Esophagus squamous epithelium (tissue), 5 donors: ENCODE data around the gene SENP7. TPM values are rescaled to one million over a fixed set of nuclear protein-coding genes. Genes with fewer than 3 reads are reported as not detected.
A peak's percentile ranks its signal among the peaks of the same experiment; 100 is the strongest.
"Not testable (repeated sequence)": the region's sequence is repeated elsewhere in the genome, so short reads cannot be mapped to it uniquely, and the experiment has no call there.

ENCODE experiments used
- DNase-seq: peaks from one replicate; lab custom pipeline; 2025; lab: John Stamatoyannopoulos, UW
- H3K27ac ChIP-seq, 4 donors: fragments of 200-600 bp; sonication (generic); one replicate each; pipeline ENCODE4 v1.5.1; 2016 to 2019; ENCODE audit warnings: mild to moderate bottlenecking in 1 of 4
- H3K27me3 ChIP-seq, 4 donors: fragments of 200-600 bp; sonication (generic); 1 replicate in 3 of 4; 2 replicates in 1 of 4; pipeline versions ENCODE4 v1.5.1 to v1.6.0; 2017 to 2021; ENCODE audit warnings: antibody characterized with exemption in 1 of 4
- H3K36me3 ChIP-seq, 3 donors: fragments of 200-600 bp; sonication (generic); one replicate each; pipeline ENCODE4 v1.5.1; 2016 to 2019
- H3K4me1 ChIP-seq, 3 donors: fragments of 200-600 bp; sonication (generic); one replicate each; pipeline ENCODE4 v1.5.1; 2017 to 2019
- H3K4me3 ChIP-seq, 4 donors: fragments of 200-600 bp; sonication (generic); 1 replicate in 3 of 4; 2 replicates in 1 of 4; pipeline ENCODE4 v1.5.1; 2016 to 2019; ENCODE audit warnings: mild to moderate bottlenecking in 2 of 4, moderate library complexity in 1 of 4
- H3K9me3 ChIP-seq, 3 donors: fragments of 200-600 bp; sonication (generic); one replicate each; pipeline ENCODE4 v1.5.1; 2016 to 2019
- CTCF ChIP-seq, 6 experiments: fragments of 450-650 bp in 4 of 6; fragments of 200-600 bp in 2 of 6; sonication (generic) in 2 of 6; IDR thresholded peaks; one replicate each; pipeline ENCODE4 v1.5.1; 2016 to 2019; ENCODE audit warnings: antibody characterized with exemption in 6 of 6, mild to moderate bottlenecking in 4 of 6, moderate library complexity in 4 of 6
- POLR2A ChIP-seq, 4 donors: fragments of 450-650 bp; IDR thresholded peaks; one replicate each; pipeline ENCODE4 v1.6.1; 2017; ENCODE audit warnings: antibody characterized with exemption in 4 of 4, mild to moderate bottlenecking in 4 of 4, moderate library complexity in 3 of 4
- whole genome bisulfite sequencing, 2 donors: methylation state at CpG; one replicate each; pipeline ENCODE4 v1.1.5; 2018; 5-methylcytosine and 5-hydroxymethylcytosine counted together
- intact Hi-C: fragments of 100-400 bp; cut with DNase I; formaldehyde crosslinking; loops from one replicate; pipeline ENCODE4 v1.15.0; 2022
- total RNA-seq, 4 donors: library from RNA; depleted of rRNA; stranded (reverse); fragments of >200 nt; gene quantifications; one replicate each; pipeline ENCODE4 v1.1.0, GENCODE V29; 2016
- donor health status: DM: yes; HTN: yes; CAD: no.

SENP7 gene
- total RNA-seq, 4 donors from 2014 or later: 6.0 to 18.9 (median 9.5) TPM

DNA sequence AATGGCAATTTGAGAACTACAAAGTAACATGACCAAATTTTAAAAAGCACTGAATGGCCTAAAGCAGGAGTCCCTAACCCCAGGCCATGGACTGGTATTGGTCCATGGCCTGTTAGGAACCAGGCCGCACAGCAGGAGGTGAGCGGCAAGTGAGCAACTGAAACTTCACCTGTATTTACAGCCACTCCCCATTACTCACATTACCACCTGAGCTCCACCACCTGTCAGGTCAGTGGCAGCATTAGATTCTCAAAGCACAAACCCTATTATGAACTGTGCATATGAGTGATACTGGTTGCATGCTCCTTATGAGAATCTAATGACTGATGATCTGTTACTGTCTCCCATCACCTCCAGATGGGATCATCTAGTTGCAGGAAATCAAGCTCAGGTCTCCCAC is 48.8 kb downstream of the SENP7 start:
- WGBS, 2 donors: 87 to 88% methylated on average over 2 of the region's 2 CpGs
- no peak for TF ChIP-seq POLR2A (IDR thresholded peaks at IDR 0.05)
- no peak for TF ChIP-seq CTCF (IDR thresholded peaks at IDR 0.05)
- intact Hi-C loops: no loop called here
- Histone ChIP-seq H3K4me1 (peaks cover 0 to 6% (median 0%) of the 10 kb centered on the region in 3 donors), H3K27me3 (no peaks in the 10 kb centered on the region), H3K27ac (peak overlapping the region in 1 of 4 donors; percentile 45), H3K4me3 (no peak overlapping the region), H3K9me3 (no peaks in the 10 kb centered on the region), H3K36me3 (peaks cover 0 to 5% (median 0%) of the 10 kb centered on the region in 3 donors)
- DNase-seq: no peak

DNA sequence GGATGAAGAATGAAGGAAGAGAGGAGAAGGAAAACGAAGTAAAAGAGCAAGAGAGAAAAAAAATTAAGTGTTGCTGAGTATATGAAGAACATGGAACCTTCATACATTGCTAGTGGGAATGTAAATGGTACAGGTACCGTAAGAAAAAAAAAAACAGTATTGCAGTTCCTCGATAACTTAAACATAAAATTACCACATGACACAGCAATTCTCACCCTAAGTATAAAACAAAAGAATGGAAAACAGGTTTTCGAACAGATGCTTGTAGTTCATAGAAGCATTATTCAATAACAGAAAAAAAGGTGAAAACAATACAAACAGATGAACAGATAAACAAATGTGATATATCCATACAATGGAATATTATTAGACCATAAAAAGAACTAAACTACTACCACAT is 51.6 kb downstream of the SENP7 start:
- Histone ChIP-seq H3K36me3 (peaks cover 0 to 31% (median 0%) of the 10 kb centered on the region in 3 donors), H3K27ac (no peak overlapping the region), H3K4me1 (peaks cover 0 to under 1% (median 0%) of the 10 kb centered on the region in 3 donors), H3K4me3 (no peak overlapping the region), H3K27me3 (no peaks in the 10 kb centered on the region), H3K9me3 (no peaks in the 10 kb centered on the region)
- WGBS, 2 donors: 80 to 84% methylated on average over 4 of the region's 4 CpGs
- TF ChIP-seq POLR2A (IDR thresholded peaks at IDR 0.05) (no peak), CTCF (IDR thresholded peaks at IDR 0.05) (no peak)
- intact Hi-C loops: no loop called here
- no peak for DNase-seq

DNA sequence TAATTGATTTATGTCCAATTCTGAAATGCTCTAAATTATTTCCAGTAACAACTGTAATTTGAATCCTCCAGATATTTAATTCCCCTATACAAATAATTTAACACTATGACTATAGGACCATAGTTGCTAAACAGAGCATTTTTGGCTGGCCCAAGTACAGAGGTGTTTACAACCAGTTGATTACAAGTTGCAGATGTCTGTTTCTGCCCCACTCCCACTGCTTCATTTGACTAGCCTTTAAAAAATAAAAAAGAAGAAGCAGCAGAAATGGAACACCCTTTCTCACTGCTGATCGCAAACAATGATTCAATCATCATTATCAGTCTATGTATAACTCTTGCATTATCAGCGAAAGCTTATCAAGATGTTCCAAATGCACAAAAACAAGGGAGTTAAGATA is 54.6 kb downstream of the SENP7 start:
- H3K4me3 ChIP-seq: no peak overlapping the region
- TF ChIP-seq POLR2A (IDR thresholded peaks at IDR 0.05) (no peak), CTCF (IDR thresholded peaks at IDR 0.05) (no peak)
- no peaks in the 10 kb centered on the region for H3K9me3 ChIP-seq
- no peak overlapping the region for H3K27ac ChIP-seq
- H3K27me3 ChIP-seq: no peaks in the 10 kb centered on the region
- H3K36me3 ChIP-seq: peaks cover 0 to 38% (median 0%) of the 10 kb centered on the region in 3 donors
- intact Hi-C loops: no loop called here
- 89 to 97% methylated on average over 2 of the region's 2 CpGs for WGBS, 2 donors
- no peak for DNase-seq
- no peaks in the 10 kb centered on the region for H3K4me1 ChIP-seq

GRCh38 chr3:101454629-101455028 is 58.4 kb downstream of the SENP7 start:
- DNase-seq: no peak
- H3K9me3 ChIP-seq: no peaks in the 10 kb centered on the region
- no peak overlapping the region for H3K27ac ChIP-seq
- no peak overlapping the region for H3K4me3 ChIP-seq
- intact Hi-C loops: no loop called here
- TF ChIP-seq CTCF (IDR thresholded peaks at IDR 0.05) (no peak), POLR2A (IDR thresholded peaks at IDR 0.05) (no peak)
- no peaks in the 10 kb centered on the region for H3K4me1 ChIP-seq
- H3K36me3 ChIP-seq: peaks cover 0 to 33% (median 0%) of the 10 kb centered on the region in 3 donors
- H3K27me3 ChIP-seq: no peaks in the 10 kb centered on the region

DNA sequence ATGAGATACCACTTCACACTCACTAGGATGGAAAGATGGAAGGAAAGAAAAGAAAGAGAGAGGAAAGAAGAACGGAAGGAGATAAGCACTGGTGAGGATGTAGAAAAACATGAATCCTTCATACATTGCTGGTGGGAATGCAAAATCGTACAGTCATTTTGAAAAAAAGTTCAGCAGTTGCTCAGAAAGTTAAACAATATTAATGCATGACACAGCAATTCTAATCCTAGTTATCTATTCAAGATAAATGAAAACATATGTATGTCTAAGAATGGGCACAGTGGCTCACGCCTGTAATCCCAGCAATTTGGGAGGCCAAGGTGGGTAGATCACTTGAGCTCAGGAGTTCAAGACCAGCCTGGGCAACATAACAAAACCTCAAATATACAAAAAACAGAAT is 59.1 kb downstream of the SENP7 start:
- Histone ChIP-seq H3K27ac (no peak overlapping the region), H3K4me3 (no peak overlapping the region), H3K4me1 (no peaks in the 10 kb centered on the region), H3K9me3 (no peaks in the 10 kb centered on the region), H3K36me3 (peaks cover 0 to 32% (median 0%) of the 10 kb centered on the region in 3 donors), H3K27me3 (no peaks in the 10 kb centered on the region)
- DNase-seq: no peak
- 86% methylated on average over 3 of the region's 3 CpGs for WGBS, 2 donors
- intact Hi-C loops: no loop called here
- TF ChIP-seq POLR2A (IDR thresholded peaks at IDR 0.05): no peak
- TF ChIP-seq CTCF (IDR thresholded peaks at IDR 0.05): no peak

- H3K27me3 ChIP-seq, H3K4me1 ChIP-seq, intact Hi-C loops, H3K4me3 ChIP-seq, H3K36me3 ChIP-seq, DNase-seq, H3K9me3 ChIP-seq, H3K27ac ChIP-seq: not testable (repeated sequence)
- 93 to 98% methylated on average over 17 of the region's 23 CpGs for WGBS, 2 donors
These were observed 74.4 kb downstream of the SENP7 start for GRCh38 chr3:101438641-101439040.
